NCI-H82 treated with DMSO at 0.1 percent for 48 hours (cell line): Measurements from ENCODE around the gene EIF2B4.

Source experiments
- DNase-seq: peaks from one replicate; lab custom pipeline; 2025; ENCODE audit not compliant: unreplicated experiment; lab: John Stamatoyannopoulos, UW

Gene EIF2B4

DNA sequence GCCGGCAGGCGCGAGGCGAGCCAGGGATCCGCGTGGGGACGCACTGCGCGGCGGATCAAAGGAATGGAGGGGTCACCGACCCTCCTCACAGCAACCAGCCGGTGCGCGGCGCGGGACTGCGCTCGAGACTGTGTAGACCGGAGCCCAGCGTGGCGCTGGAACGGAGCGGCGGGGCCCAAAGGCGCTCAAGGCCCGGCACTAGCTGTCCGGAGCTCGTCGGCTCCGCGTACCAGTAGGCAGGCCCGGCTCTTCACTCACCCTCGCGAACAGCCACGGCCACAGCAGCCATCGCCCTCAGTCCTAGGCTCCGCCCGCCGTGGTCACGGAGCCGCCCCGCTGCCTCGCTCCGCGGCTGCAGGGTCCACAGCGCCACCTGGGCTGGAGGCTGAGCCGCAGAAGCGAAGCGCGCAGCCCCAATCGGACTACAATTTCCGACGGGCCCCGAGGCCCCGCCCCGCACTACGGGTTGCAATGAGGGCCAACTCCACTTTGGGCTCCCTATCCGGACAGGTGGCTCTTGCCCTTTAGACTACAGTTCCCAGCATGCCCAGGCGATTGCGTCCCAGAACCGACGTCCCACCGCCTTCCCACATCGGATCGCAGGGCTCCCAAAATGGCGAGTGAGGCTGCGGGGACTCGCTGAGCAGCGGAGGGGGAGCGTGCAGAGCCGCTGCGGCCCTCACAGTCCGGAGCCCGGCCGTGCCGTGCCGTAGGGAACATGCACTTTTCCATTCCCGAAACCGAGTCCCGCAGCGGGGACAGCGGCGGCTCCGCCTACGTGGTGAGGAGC lies at the start of gene EIF2B4, which contains the start of gene SNX17:
Gene EIF2B4, minus strand, starts transcription at position 313 of the 790 bp plus-strand sequence. Its CDS starts 24 bp downstream, at position 289.
Gene SNX17, plus strand, starts transcription at position 591 of the 790 bp plus-strand sequence. Its CDS starts 128 bp downstream, at position 719.
- peak; percentile 94 for DNase-seq

DNA sequence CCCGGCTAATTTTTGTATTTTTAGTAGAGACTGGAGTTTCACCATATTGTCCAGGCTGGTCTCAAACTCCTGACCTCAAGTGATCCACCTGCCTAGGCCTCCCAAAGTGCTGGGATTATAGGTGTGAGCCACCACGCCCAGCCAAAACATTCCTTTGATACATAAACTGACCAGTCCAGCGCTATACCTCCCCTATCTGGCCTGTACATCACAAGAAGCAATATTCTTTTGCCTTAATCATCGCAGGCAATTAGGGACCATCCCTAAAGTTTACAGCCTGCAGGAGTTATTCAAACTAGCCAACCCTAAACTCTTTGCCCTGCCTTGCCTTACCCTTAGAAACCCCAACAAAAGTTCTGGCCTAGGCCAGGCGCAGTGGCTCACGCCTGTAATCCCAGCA lies 46.0 kb upstream of the EIF2B4 start:
- no peak for DNase-seq

DNA sequence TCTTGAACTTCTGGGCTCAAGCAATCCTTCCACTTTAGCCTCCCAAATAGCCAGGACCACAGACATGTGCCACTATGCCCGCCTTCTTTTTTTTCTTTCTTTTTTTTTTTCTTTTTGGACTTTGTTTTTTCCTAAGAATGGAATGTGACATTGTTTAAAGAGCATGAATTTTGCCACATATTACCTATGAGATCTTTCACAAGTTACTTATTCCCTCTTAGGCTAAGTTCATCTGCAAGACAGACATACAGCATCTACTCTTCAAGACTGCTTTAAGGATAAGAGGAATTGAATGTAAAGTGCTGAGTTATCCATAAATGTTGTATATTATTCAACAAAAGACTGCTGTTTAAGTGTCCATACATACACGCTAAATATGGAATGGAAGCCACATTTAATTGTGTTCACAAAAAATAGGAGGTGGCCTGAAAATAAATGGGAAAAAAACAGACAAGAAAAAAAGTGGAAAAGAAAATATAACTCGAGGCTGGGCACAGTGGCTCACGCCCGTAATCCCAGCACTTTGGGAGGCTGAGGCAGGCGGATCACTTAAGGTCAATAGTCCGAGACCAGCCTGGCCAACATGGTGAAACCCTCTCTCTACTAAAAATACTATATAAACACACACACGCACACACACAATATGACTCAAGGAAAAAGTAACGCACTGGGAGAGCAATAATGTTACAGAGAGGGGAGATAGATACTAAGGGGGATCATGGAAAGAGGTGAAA lies 42.4 kb upstream of the EIF2B4 start:
- no peak for DNase-seq

DNA sequence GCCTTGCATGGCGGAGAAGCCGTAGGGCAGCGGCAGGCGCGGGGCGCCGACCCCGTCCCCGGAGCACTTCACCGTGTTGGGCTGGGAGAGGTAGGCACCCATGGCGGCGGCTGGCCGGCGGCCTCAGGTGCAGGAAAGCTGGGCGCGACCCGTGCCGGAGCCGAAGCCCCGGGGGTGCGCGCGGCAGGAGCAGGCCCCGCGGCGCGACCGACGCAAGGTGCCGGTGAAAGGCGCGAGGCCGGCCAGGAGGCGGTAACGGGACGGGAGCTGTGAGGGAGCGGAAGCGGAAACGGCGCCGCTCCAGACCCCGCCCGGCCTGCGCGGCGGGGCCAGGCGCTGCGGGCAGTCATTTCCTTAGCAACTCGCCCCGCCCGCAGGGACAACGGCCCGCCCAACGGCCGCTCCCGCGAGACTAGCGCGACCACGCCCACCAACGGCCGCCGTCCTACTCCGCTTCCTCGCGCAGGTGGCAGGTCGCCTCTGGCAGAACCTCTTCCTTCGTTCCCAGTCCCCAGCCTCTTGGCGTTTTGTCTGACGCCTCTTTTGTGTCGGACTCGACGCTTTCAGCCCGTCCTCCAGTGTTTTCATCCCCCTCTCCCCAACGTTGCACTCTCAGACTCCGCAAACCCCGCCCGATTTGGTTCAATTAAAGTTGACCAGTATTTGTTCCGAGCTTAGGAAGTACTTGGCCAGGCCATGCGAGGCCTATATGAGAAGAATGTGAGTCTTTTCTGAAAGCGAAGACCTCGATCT lies 39.4 kb upstream of the EIF2B4 start, which contains the start of gene PPM1G:
Gene PPM1G, minus strand, starts transcription at position 271 of the 753 bp plus-strand sequence. Its CDS starts 169 bp downstream, at position 102.
- peak; percentile 83 for DNase-seq

DNA sequence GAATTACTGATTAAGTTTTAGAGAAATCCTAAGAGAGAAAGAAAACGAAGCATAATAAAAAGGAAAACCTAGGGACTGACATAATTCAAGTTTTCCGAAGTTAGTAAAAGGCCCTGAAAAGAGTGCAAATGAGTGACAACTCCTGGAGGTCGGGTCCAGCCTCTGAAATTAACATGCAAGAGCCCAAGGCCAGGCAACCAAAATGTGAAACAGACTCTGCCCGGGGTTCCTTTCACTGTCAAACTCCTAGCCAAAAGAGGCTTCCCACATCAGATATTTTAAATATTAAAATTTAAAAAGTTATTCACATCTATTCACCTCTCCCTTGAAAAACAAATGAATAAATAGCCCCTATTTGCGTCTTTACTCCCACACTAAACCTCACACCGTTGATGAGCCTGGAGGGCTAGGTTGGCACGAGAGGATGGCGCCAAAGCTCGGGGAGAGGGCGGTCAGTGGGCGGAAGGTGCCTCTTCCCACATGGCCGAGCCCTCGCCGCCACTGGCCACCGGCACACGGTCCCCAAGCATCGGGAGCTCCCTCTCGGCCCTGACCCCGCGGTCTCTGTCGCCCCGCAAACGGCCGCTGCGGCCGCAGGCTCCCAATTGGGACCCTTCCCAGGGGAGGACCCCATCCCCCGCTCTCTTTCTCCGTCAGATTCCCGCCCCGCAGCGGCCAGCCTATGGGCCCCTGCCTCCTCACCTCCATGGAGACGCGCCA lies 38.6 kb upstream of the EIF2B4 start:
- DNase-seq: no peak

DNA sequence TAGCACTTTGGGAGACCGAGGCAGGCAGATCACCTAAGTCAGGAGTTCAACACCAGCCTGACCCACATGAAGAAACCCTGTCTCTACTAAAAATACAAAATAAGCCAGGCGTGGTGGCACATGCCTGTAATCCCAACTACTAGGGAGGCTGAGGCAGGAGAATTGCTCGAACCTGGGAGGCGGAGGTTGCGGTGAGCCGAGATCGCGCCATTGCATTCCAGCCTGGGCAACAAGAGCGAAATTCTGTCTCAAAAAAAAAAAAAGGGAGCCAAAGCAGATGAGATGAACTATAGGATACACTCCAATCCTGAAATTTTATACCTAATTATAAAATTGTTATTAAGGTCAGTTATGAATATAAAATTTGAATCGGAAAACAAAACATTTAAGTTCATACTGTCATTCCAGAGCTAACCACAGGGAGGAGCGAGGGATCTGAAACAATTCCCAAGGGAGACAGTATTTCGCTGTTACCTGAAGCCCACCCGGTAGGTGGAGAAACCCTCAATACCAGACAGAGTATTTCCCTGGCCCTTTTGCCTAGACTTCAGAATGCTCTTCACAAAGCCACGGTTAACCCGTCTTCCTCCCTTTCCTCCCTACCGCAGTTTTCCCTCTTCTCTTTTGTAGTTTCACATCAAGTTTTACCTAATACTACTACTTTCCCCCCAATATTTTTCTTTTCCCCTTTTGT lies 37.8 kb upstream of the EIF2B4 start:
- peak; percentile 72 for DNase-seq

DNA sequence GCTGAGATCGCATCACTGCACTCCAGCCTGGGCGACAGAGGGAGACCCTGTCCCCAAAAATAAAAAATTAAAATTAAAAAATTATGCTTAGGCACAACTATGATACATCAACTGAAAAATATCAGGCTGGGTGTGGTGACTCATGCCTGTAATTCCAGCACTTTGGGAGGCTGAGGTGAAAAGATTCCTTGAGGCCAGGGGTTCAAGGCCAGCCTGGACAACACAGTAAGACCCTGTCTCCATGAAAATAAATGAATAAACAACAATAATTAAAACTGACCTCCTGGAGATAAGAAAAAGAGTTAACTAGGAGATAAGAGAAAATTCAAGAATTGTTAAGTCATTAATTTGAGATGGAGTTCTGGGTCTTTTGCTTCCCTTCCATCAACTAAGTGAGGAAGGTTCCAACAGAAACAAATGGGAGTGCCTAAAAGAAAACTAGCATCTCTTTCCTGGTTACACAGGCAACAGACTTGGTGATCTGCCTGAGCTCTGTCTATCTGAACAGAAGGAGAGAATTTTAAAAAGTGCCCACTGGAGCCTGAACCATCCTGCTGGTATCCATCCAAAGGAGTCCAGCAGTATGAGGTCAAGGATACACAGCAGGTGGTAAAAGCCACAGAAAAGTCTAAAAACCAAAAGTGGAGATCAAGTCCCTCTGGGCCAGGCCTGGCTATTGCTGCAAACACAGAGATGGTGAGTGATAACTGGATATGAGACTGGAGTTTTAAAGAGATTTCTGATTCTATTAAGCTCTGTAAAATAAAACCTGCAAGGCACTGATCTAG lies 30.4 kb upstream of the EIF2B4 start:
- no peak for DNase-seq

DNA sequence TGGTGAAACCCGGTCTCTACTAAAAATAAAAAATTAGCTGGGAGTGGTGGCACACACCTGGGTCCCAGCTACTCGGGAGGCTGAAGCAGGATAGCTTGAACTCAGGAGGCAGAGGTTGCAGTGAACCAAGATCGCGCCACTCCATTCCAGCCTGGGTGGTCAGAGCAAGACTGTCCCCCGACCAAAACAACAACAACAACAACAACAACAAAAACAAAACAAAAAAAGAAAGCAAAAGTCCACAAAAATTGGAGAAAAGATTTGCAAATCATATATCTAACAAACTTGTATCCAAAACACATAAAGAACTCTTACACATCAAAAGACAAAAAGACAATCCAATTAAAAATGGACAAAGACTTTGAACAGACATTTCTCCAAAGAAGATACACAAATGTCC lies 28.8 kb upstream of the EIF2B4 start:
- no peak for DNase-seq

DNA sequence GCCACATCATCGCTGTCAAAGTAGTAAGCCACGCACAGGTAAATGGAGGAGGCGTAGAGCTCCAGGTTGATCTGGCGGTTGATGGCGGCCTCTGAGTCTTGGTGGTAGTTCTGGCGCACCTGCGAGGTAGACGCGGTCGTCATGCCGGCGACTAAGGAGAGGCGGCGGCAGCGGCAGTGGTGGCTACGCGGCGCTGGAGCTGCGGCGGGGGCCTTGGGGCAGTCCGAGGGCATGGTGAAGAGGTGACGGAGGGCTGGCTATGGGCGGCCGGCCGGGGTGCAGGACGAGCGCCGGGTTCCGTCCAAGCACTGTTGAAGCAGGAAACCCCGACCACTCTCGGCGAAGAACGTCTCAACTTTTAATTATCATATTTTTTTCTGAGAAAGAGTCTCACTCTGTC lies 23.1 kb upstream of the EIF2B4 start:
- no peak for DNase-seq

DNA sequence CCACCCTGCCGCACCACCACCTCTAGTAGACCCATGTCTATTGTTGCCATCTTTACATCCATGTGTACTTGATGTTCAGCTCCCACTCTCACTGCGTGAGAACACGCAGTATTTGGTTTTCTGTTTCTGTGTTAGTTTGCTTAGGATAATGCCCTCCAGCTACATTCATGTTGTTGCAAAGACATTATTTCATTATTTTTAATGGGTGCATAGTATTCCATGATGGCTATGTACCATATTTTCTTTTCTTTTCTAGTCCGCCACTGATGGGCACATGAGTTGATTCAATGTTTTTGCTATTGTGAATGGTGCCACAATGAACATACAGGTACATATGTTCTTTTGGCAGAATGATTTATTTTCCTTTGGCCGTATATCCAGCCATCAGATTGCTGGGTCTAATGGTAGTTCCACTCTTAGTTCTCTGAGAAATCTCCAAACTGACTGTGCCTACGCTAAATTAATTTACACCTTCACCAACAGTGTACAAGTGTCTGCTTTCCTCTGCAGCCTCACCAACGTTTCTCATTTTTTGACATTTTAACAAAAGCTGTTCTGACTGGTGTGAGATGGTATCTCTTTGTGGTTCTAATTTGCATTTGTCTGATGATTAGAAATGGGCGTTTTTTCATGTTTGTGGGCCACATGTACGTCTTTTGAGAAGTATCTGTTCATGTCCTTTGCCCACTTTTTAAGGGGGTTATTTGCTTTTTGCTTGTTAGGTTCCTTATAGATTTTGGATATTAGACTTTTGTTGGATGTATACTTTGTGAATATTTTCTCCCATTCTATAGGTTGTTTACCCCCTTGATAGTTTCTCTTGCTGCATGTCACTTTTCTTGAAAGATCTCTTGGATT lies 20.9 kb upstream of the EIF2B4 start:
- no peak for DNase-seq

DNA sequence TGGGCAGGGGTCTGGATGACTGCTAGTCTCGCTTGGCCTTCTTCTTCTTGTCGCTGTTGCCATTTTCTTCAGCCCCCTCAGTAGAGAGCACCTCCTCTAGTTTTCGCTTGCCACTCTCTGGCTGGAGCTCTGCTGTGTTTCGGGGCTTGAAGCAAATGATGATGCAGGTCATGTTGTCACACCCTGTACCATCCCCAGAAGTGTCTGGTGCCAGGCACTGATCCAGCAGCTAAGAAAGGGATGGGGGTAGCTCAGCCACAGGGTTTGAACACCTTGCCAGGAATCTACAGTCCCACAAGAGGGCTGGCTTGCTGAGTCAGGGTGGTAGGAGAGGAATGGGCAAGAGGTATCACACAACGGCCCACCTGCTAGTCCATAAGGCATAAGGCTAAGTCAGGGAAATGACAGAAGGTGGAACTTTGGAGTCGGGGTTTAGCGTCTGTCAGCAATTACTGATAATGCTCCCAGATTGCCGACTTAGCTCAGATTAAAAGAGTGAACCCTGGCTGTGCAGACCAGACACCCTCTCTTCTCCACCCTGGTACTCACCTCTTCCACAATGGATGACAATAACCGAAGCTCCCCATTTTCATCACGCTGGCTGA lies 11.5 kb upstream of the EIF2B4 start:
- DNase-seq: peak; percentile 72

DNA sequence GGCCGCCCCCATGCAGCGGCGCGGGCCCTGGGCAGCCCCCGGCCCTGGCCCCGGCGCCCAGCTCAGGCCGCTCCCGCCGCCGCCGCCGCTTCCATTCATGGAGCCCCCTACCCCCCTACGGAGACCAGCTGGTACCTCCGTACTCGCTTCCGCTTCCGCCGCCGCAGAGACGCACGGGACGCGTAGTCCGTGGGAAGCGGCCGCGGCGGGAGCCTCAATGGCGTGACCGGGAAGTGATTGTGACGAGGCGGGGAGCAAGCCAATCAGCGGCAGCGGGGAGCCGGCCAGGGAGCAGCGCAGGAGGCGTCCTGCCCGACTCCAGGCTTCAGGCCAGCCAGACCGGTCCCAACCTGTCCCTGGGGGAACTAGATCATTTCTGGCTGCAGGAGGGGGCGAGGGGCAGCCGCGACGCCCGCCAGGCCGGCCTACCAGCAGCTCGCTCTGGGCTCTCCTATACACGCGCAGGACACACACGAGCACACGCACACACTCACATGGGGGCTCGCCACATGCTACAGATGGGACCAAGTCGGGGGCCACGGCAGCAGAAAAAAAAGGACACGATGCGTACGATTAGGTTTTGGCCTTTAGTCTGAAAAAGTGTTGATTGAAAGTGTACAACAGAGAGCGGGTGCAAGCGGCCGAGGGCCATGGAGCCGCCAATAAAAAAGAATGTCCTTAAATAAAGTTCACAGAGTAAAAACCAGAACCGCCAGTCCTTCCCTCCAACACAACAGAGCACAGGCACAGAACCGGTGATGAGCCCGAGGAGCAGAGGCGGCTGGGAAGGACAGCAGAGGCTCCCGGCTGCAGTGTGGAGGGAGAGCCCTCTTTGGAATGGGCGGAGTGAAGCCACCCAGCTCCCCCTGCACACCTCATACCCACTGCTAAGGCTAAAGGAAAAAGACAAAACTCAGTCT lies 10.7 kb upstream of the EIF2B4 start, which contains the start of gene ZNF513:
Gene ZNF513, minus strand, starts transcription at position 109 of the 920 bp plus-strand sequence. CDS start 208 bp downstream, outside the sequence.
- DNase-seq: peak; percentile 84

DNA sequence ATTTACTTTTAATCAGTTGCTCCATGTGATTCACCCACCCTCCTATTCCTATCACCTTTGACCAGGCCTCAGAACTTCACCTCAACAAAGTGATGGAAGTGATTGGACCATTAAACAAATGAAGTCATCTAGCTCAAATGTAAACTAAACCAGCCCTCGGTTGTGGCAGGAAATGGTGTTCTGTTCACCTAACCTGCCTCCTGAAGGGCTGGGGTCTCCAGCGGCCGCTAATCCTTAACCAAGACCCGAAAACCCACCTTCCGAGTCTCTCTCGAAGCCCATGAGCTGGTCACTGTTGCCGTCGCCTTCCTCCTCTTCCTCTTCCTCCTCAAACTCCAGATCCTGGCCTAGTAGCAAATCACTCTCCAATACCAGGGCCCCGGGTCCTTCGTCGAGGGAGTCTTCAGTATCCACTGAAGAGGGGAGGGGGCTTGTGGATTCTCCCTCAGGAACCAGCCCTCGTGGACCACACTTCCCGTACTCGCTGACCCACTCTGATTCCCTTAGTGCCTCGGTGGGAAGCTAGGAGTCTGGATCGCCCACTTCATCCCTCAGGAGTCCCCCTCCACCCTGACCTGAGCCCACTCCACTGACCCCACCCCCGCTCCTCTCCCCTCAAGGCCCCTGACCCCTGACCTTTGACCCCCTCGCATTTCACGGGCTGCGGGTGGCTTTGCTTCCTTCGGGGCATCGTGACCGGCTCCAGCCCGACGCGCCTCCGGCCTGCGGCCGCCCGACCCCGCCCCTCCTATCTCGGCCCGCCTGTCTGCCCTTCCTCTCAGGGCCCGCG lies 9.9 kb upstream of the EIF2B4 start:
- DNase-seq: no peak

DNA sequence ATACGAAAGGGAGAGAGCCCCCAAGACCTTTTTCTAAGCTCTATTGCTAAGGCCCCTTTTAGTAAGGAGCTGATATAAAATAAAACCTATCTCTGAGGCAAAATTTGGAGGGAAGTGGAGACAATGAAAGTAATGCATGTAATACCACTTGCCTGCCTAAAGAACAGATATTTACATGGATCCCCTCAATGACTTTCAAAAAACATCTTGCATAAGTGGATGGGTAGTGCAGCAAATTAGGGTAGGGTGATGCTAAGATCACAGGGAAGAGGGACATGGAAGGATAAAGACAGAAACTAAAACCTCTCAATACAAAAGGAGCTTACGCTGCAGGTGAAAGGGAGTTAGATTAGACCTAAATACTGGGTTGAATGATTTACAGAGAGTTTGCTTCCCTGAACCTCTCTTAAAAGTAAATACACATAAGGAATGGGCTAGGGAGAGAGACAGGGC lies 9.3 kb upstream of the EIF2B4 start:
- no peak for DNase-seq

DNA sequence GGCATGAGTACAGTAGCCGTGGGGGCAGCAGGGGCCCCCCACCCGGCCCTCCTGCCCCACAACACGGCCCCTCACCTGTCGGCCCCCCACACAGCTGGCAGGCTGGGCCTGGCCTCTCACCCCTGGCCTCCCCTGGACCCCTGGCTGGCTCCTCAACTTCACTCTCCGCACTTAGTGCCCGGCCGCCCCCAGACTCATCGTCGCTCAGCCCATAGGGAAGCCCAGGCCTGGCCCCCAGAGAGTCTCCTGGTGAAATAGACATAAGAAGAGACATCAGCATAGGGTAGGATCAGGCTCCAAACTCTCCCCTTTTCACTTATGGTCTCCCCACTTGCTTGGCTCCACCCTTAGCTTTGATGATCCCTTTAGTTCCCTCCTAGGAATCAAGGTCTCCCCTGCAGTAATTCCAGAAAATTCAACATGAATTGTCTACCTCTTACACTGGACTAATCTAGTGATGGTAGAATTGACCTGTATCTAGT lies 8.7 kb upstream of the EIF2B4 start:
- no peak for DNase-seq
